K562 (cell line): ENCODE measurements around the gene MYL6B. TPM values are rescaled to one million over a fixed set of nuclear protein-coding genes. Genes with fewer than 3 reads are reported as not detected.
A peak's percentile ranks its signal among the peaks of the same experiment; 100 is the strongest.

Experiments used
- ATAC-seq: fragments of 200-7000 bp; cut with Tn5 transposase; 3 replicates; pipeline ENCODE4 v1.9.1; 2020; ENCODE audit warnings: moderate library complexity
- BruUV-seq: library from RNA; stranded (reverse); fragments of 400-500 nt; replicated peaks from 2 replicates; lab custom pipeline; 2021; lab: Mats Ljungman, UMichigan
- CTCF ChIA-PET: fragments of 300-600 bp; formaldehyde crosslinking; extraction: SDS; loops from one replicate; lab custom pipeline; 2021; ENCODE audit warnings: low intra/inter-chr PET ratio; lab: Yijun Ruan, JAX
- POLR2A ChIA-PET: fragments of 300-600, 350-650 bp; sonication (Branson Sonifier 250); formaldehyde crosslinking; extraction: SDS; loops from one replicate; lab custom pipeline; 2021; ENCODE audit warnings: antibody characterized with exemption, inconsistent platforms; lab: Yijun Ruan, JAX
- DNase-seq, 4 experiments: peaks; one replicate each; pipeline versions ENCODE4 v3.0.0 to v3.0.0-alpha.2; 2011 to 2018; ENCODE audit warnings: low spot score in 3 of 4, mixed read lengths in 3 of 4; ENCODE audit errors: extremely low read depth in 1 of 4
- FAIRE-seq: peaks from 2 replicates; lab custom pipeline; 2011; peaks lifted over from hg19 to GRCh38; lab: Jason Lieb, UNC
- H2AFZ ChIP-seq: 2 replicates; pipeline ENCODE4 v1.6.0; 2011; ENCODE audit warnings: low read depth, low read length, control low read depth, inconsistent platforms
- H3K27ac ChIP-seq: fragments of 200-600 bp; 3 replicates; pipeline ENCODE4 v1.8.0; 2011; ENCODE audit warnings: low read depth, mild to moderate bottlenecking, control low read depth, inconsistent platforms, low read length, moderate library complexity, mixed read lengths; ENCODE audit errors: extremely low read depth
- H3K27me3 ChIP-seq, 2 experiments: fragments of 300-600 bp in 1 of 2; 2 replicates in 1 of 2; 3 replicates in 1 of 2; pipeline versions ENCODE4 v1.6.0 to v1.8.0; 2011; ENCODE audit warnings: inconsistent platforms in 2 of 2, low read length in 2 of 2, mild to moderate bottlenecking in 1 of 2, mixed read lengths in 1 of 2, moderate library complexity in 1 of 2; ENCODE audit not compliant: control insufficient read depth in 2 of 2, insufficient read depth in 2 of 2
- H3K36me3 ChIP-seq: fragments of 300-600 bp; 3 replicates; pipeline ENCODE4 v1.8.0; 2011; ENCODE audit warnings: mild to moderate bottlenecking, low read length, inconsistent platforms; ENCODE audit not compliant: control insufficient read depth, insufficient read depth
- H3K4me1 ChIP-seq, 2 experiments: fragments of 200-600 bp in 1 of 2; replicated peaks in 1 of 2; 2 replicates in 1 of 2; 3 replicates in 1 of 2; pipeline versions ENCODE4 v1.5.1 to v1.8.0; 2011; ENCODE audit warnings: inconsistent platforms in 2 of 2, low read length in 2 of 2, mild to moderate bottlenecking in 1 of 2, mixed read lengths in 1 of 2, moderate library complexity in 1 of 2; ENCODE audit not compliant: control insufficient read depth in 2 of 2, insufficient read depth in 2 of 2
- H3K4me2 ChIP-seq: 2 replicates; pipeline ENCODE4 v1.6.1; 2011; ENCODE audit warnings: low read length, control low read depth, inconsistent platforms, mixed read lengths; ENCODE audit not compliant: insufficient read depth
- H3K4me3 ChIP-seq: fragments of 200-600 bp; sonication (generic), shearing (Covaris generic); 2 replicates; pipeline ENCODE4 v1.5.1; 2016; ENCODE audit warnings: control low read depth, inconsistent platforms
- H3K79me2 ChIP-seq: fragments of 200-600 bp; 3 replicates; pipeline ENCODE4 v1.8.0; 2011; ENCODE audit warnings: low read length, inconsistent platforms; ENCODE audit not compliant: control insufficient read depth, insufficient read depth
- H3K9ac ChIP-seq, 2 experiments: 2 replicates each; pipeline versions ENCODE4 v1.6.0 to v1.6.1; 2011; ENCODE audit warnings: low read depth in 2 of 2, low read length in 2 of 2, control low read depth in 1 of 2, inconsistent platforms in 1 of 2, mild to moderate bottlenecking in 1 of 2, mixed read lengths in 1 of 2; ENCODE audit not compliant: insufficient read depth in 1 of 2
- H3K9me1 ChIP-seq: one replicate; pipeline ENCODE4 v1.6.0; 2011; ENCODE audit warnings: inconsistent platforms, mild to moderate bottlenecking, low read length, moderate library complexity; ENCODE audit not compliant: control insufficient read depth, insufficient read depth
- H3K9me3 ChIP-seq: replicated peaks from 2 replicates; pipeline ENCODE4 v1.5.1; 2011; ENCODE audit warnings: low read depth, low read length, inconsistent platforms; ENCODE audit not compliant: control insufficient read depth, insufficient read depth
- H4K20me1 ChIP-seq: replicated peaks from 2 replicates; pipeline ENCODE4 v1.6.1; 2011; ENCODE audit warnings: low read length, inconsistent platforms, mixed read lengths; ENCODE audit not compliant: control insufficient read depth, insufficient read depth
- POLR2G ChIP-seq: fragments of 200-400 bp; formaldehyde crosslinking; IDR thresholded peaks from 2 replicates; pipeline ENCODE4 v1.6.1; 2017; ENCODE audit warnings: low read depth, mild to moderate bottlenecking, antibody characterized with exemption, low read length, moderate library complexity
- RBFOX2 ChIP-seq: fragments of 200-400 bp; formaldehyde crosslinking; IDR thresholded peaks from 2 replicates; pipeline ENCODE4 v1.6.1; 2017; ENCODE audit warnings: low read depth, mild to moderate bottlenecking, low read length, moderate library complexity
- WGBS: fragments of 100-300 bp; shearing (Covaris generic); methylation state at CpG from one replicate; pipeline ENCODE4 v1.1.6; 2016; ENCODE audit warnings: low coverage, mixed read lengths; ENCODE audit not compliant: insufficient coverage; ENCODE audit errors: missing lambda C conversion rate; 5-methylcytosine and 5-hydroxymethylcytosine counted together
- in situ Hi-C: fragments of 300-500 bp; cut with MboI; formaldehyde crosslinking; loops from 4 replicates; pipeline ENCODE4 v1.15.0; 2018; ENCODE audit warnings: inconsistent platforms, mixed read lengths
- intact Hi-C: fragments of 100-400 bp; cut with micrococcal nuclease; formaldehyde crosslinking; loops from 2 replicates; pipeline ENCODE4 v1.14.2; 2022
- polyA plus RNA-seq, 8 experiments: library from polyadenylated mRNA; depleted of rRNA in 4 of 8; stranded (reverse) in 5 of 8; unstranded in 3 of 8; fragments of >200 nt; fragmentation: Nextera tagmentation in 2 of 8; fragmentation: Illumina TruSeq in 1 of 8; extraction: Ambion mirVana in 2 of 8; extraction: Trizol in 1 of 8; gene quantifications; 2 replicates each; pipeline versions ENCODE4 v1.2.1 to v1.2.3, GENCODE V29; 2011 to 2014; ENCODE audit warnings: inconsistent platforms in 1 of 8, missing spikeins in 1 of 8
- total RNA-seq, 7 experiments: library from RNA; depleted of rRNA in 6 of 7; stranded (reverse); fragments of >200 nt in 6 of 7; fragmentation: Illumina TruSeq in 2 of 7; extraction: Trizol in 2 of 7; gene quantifications; 2 replicates each; pipeline versions ENCODE4 v1.2.1 to v1.2.3, GENCODE V29; 2011 to 2021; ENCODE audit warnings: low replicate concordance in 1 of 7
- TF ChIP-seq, protein P1 (sequence below), 3 experiments: fragments of 200-800 bp in 1 of 3; sonication (Bioruptor generic) in 1 of 3; sonication (generic) in 1 of 3; formaldehyde crosslinking in 1 of 3; IDR thresholded peaks; 2 replicates each; pipeline versions ENCODE4 v1.6.1 to v1.8.0; 2016 to 2022; ENCODE audit warnings: mild to moderate bottlenecking in 2 of 3, missing compliant biosample characterization in 2 of 3, missing genetic modification characterization in 2 of 3, missing genetic modification reagents in 1 of 3
- TF ChIP-seq, protein P2 (sequence below): sonication (generic); formaldehyde crosslinking; IDR thresholded peaks from 2 replicates; pipeline ENCODE4 v1.8.0; 2022; ENCODE audit warnings: mild to moderate bottlenecking, missing genetic modification reagents, borderline replicate concordance

Gene MYL6B
- total and polyA plus RNA-seq, 9 of the 15 experiments (the other 6 are each of a cell fraction or from before 2014, with no cell fraction given): 42.8 to 77.3 (median 68.6) TPM

DNA sequence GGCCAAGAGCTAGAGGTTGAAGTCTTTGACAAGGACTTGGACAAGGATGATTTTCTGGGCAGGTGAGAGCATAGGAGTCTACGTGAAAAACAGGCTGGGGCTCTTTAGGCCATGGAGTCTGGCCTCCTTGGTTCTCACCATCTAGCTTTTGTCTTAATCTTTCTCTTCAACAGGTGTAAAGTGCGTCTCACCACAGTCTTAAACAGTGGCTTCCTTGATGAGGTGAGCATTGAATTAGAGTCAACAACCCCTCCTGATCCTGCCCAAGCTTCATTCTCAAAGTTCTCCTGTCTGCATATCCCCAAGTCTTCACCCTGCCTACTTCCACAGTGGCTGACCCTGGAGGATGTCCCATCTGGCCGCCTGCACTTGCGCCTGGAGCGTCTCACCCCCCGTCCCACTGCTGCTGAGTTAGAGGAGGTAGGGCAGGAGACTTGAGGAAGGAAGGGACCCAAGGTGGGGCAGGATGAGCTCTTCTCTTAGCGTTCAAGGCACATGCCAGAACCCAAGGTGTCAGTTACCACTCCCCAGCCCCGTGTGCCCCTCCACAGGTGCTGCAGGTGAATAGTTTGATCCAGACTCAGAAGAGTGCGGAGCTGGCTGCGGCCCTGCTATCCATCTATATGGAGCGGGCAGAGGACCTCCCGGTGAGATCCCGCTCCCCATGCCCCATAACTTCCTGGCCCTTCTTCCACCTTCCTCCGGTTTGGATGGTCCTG lies 14.4 kb upstream of the MYL6B start:
- H3K79me2 ChIP-seq: peaks cover 8% of the 10 kb centered on the region; the same call in 1 of the 3 replicates
- TF ChIP-seq, protein P1, sequence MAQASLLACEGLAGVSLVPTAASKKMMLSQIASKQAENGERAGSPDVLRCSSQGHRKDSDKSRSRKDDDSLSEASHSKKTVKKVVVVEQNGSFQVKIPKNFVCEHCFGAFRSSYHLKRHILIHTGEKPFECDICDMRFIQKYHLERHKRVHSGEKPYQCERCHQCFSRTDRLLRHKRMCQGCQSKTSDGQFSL (CRISPR knock-in tag; IDR thresholded peaks at IDR 0.05): 0 out of 2 replicates have a peak, but pooled peaks have one; percentile 23
- TF ChIP-seq, protein P1 (tag; IDR thresholded peaks at IDR 0.05): no peak
- TF ChIP-seq, protein P2, sequence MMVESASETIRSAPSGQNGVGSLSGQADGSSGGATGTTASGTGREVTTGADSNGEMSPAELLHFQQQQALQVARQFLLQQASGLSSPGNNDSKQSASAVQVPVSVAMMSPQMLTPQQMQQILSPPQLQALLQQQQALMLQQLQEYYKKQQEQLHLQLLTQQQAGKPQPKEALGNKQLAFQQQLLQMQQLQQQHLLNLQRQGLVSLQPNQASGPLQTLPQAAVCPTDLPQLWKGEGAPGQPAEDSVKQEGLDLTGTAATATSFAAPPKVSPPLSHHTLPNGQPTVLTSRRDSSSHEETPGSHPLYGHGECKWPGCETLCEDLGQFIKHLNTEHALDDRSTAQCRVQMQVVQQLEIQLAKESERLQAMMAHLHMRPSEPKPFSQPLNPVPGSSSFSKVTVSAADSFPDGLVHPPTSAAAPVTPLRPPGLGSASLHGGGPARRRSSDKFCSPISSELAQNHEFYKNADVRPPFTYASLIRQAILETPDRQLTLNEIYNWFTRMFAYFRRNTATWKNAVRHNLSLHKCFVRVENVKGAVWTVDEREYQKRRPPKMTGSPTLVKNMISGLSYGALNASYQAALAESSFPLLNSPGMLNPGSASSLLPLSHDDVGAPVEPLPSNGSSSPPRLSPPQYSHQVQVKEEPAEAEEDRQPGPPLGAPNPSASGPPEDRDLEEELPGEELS (CRISPR knock-in tag): no peak
- TF ChIP-seq POLR2G (peak; percentile 56; the same call in 1 of the 2 replicates), RBFOX2 (peak; percentile 71)
- intact Hi-C loops: no loop called here
- ATAC-seq (no peak; the same call in 2 of the 3 replicates), DNase-seq (no peak), FAIRE-seq (no peak)
- in situ Hi-C loops: no loop called here
- H3K9me1 ChIP-seq: no peaks in the 10 kb centered on the region
- no peak overlapping the region for H3K4me2 ChIP-seq
- H3K4me1 ChIP-seq: no peaks in the 10 kb centered on the region; a peak in 1 of 5 replicates
- H3K9ac ChIP-seq: no peak overlapping the region; a peak in 1 of 4 replicates
- H4K20me1 ChIP-seq: no peaks in the 10 kb centered on the region; the same call in 1 of the 2 replicates
- H2AFZ ChIP-seq: no peak overlapping the region
- no peak overlapping the region for H3K4me3 ChIP-seq
- POLR2A ChIA-PET: interaction anchor here (0.8 to 1.5 kb wide), 5 partner anchors 9 to 133 kb away, joined by 3 to 7 read pairs (median 3); partner anchors contain the start of gene ZC3H10
- CTCF ChIA-PET: no interaction called here
- 96% methylated on average over 14 of the region's 14 CpGs for WGBS
- H3K27me3 ChIP-seq: no peaks in the 10 kb centered on the region
- no peak overlapping the region for H3K27ac ChIP-seq
- H3K9me3 ChIP-seq: no peaks in the 10 kb centered on the region
- peaks cover 92% of the 10 kb centered on the region for H3K36me3 ChIP-seq
- no TSS peak for BruUV-seq
